H7 (cell line): Measurements from ENCODE around the gene TVP23A. TPM values are rescaled to one million over a fixed set of nuclear protein-coding genes. Genes with fewer than 3 reads are reported as not detected.
"Not testable (repeated sequence)": the region's sequence is repeated elsewhere in the genome, so short reads cannot be mapped to it uniquely, and the experiment has no call there.

ENCODE experiments used
- DNase-seq: peaks from one replicate; pipeline ENCODE4 v3.0.0; 2012
- H3K27me3 ChIP-seq: 2 replicates; pipeline ENCODE4 v1.6.0; 2011; ENCODE audit warnings: mild to moderate bottlenecking, low read length; ENCODE audit not compliant: control insufficient read depth, insufficient read depth
- H3K36me3 ChIP-seq: replicated peaks from 2 replicates; pipeline ENCODE4 v1.5.1; 2011; ENCODE audit warnings: low read length; ENCODE audit not compliant: control insufficient read depth, insufficient read depth
- H3K4me3 ChIP-seq: 2 replicates; pipeline ENCODE4 v1.5.1; 2011; ENCODE audit warnings: low read depth, mild to moderate bottlenecking, control low read depth, low read length, moderate library complexity; ENCODE audit not compliant: insufficient read depth
- total RNA-seq: library from RNA; depleted of rRNA; stranded (reverse); fragments of >200 nt; shearing (Covaris generic); gene quantifications from 2 replicates; pipeline ENCODE4 v1.2.3, GENCODE V29; 2014

The TVP23A gene
- total RNA-seq, 1 experiment from 2014 or later: 0.55 TPM

DNA sequence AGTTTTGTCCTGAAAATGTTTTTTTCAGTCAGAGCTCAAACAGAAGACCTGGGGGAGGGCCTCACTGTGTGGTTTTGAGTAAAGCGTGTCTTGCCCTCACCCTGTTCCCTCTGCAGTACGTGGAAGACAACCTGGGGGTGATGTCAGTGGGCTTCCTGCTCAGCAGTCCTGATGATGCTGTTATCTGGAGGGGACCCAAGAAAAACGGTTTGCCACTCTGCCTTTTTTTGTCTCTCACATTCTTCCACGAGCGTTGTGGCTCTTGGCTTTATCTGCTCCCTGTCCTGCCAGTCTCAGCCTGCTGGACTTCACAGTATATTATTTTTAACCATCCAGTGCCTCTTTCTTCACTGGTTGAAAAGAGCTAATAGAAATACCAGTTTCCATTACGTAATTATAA lies 62.0 kb downstream of the TVP23A start:
- Histone ChIP-seq H3K4me3 (no peak overlapping the region), H3K36me3 (peaks cover 17% of the 10 kb centered on the region), H3K27me3 (no peaks in the 10 kb centered on the region)
- DNase-seq: no peak

GRCh38 chr16:10754941-10755340 lies 63.7 kb downstream of the TVP23A start:
- H3K36me3 ChIP-seq: peaks cover 14% of the 10 kb centered on the region
- H3K4me3 ChIP-seq: no peak overlapping the region
- no peak for DNase-seq
- no peaks in the 10 kb centered on the region for H3K27me3 ChIP-seq

- DNase-seq: no peak
- Histone ChIP-seq H3K4me3 (no peak overlapping the region), H3K36me3 (peaks cover 11% of the 10 kb centered on the region), H3K27me3 (no peaks in the 10 kb centered on the region)
These were observed 64.9 kb downstream of the TVP23A start for GRCh38 chr16:10753670-10754069.

DNA sequence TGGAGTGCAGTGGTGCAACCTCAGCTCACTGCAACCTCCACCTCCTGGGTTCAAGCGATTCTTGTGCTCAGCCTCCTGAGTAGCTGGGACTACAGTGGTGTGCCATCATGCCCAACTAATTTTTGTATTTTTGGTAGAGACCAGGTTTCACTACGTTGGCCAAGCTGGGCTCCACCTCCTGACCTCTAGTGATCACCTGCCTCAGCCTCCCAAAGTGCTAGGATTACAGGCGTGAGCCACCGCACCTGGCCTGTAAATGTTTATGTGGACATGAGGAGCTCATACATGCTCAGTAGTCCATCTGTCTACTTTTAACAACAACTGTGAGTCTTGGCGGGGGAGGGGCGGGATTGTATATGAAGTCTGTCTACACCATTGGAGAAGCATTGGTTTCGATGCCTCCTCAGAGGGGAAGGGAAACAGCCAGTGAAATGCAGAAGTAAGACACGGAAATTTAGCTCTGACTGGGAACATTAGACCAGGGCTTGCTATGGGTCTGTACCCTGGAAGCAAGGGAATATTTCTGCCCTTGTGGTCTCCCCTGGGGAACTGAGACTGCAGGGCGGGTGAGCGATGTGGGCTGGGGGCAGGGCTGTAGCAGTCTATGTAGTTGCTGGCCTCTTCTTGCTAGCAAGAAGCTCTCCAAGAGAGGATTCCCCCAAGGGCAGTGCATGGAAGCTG lies 65.6 kb downstream of the TVP23A start:
- no peaks in the 10 kb centered on the region for H3K27me3 ChIP-seq
- DNase-seq: no peak
- peaks cover 9% of the 10 kb centered on the region for H3K36me3 ChIP-seq
- H3K4me3 ChIP-seq: no peak overlapping the region

GRCh38 chr16:10751291-10751697 lies 67.3 kb downstream of the TVP23A start:
- Histone ChIP-seq H3K4me3 (no peak overlapping the region), H3K27me3 (no peaks in the 10 kb centered on the region), H3K36me3 (peaks cover 3% of the 10 kb centered on the region; the same call in 1 of the 2 replicates)
- DNase-seq: no peak

DNA sequence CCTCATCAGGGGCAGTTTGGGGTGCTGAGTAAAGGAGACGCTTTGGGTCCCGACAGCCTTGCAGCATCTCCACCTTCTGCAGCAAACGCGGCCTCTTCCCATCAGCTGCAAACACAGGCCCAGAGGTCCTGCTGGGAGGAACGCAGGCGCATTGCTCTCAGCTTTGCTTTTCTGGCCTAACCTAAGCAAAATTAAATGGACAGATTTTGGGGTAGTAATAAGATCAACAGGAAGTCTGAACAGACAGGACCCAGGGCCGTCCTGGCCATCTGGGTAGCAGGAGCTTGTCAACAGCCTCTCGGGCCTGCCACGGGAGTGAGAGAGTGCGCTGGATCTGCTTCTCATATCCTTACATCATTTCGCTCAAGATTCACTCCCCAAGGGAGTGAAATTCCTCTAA lies 67.8 kb downstream of the TVP23A start:
- Histone ChIP-seq H3K27me3 (no peaks in the 10 kb centered on the region), H3K4me3 (no peak overlapping the region), H3K36me3 (peaks cover 3% of the 10 kb centered on the region; the same call in 1 of the 2 replicates)
- no peak for DNase-seq

DNA sequence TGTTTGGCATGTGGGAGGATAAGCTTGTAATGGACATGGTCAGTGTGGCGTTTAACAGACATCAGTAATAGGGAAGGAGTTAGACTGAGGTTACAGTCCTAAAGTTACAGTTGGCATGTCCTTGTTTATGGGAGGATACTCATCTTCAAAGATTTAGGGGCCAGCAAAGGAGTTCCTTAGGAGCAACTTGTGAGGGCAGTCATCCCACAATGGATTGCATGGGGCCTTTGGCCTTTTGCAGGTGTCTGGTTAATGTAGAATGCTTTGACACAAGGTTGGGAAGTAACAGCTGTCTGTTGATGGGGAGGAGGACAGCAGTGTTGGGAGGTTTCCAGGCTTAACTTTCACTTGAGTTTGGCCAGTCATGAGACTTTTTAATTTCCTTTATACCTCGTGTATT lies 72.8 kb downstream of the TVP23A start:
- Histone ChIP-seq H3K4me3 (no peak overlapping the region), H3K36me3 (peaks cover 3% of the 10 kb centered on the region; the same call in 1 of the 2 replicates), H3K27me3 (no peaks in the 10 kb centered on the region)
- no peak for DNase-seq

DNA sequence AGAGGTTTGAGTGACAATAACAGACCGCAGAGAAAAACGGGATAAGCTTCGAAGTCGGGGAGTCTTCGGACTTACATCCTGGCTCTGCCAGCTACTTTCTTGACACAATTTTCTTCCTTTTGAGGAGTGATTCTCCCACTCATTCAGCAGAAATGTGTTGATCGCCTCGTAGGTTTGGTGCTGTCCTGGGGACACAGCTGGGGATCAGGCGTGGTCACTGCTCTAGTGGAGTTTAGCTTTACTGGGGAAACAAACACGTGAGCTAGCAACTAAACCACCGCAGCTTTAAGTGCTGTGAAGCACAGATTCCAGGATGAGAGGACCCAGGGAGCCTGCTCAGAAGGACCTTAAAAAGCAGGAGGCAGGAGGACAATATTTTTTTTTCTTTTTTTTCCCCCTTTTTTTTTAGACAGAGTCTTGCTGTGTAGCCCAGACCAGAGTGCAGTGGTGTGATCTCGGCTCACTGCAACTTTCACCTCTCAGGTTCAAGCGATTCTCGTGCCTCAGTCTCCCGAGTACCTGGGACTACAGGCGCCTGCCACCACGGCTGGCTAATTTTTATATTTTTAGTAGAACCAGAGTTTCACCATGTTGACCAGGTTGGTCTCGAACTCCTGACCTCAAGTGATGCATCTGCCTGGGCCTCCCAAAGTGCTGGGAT lies 74.1 kb downstream of the TVP23A start:
- H3K36me3 ChIP-seq: peaks cover 3% of the 10 kb centered on the region; the same call in 1 of the 2 replicates
- no peaks in the 10 kb centered on the region for H3K27me3 ChIP-seq
- peak overlapping the region; percentile 45 for H3K4me3 ChIP-seq
- DNase-seq: no peak

DNA sequence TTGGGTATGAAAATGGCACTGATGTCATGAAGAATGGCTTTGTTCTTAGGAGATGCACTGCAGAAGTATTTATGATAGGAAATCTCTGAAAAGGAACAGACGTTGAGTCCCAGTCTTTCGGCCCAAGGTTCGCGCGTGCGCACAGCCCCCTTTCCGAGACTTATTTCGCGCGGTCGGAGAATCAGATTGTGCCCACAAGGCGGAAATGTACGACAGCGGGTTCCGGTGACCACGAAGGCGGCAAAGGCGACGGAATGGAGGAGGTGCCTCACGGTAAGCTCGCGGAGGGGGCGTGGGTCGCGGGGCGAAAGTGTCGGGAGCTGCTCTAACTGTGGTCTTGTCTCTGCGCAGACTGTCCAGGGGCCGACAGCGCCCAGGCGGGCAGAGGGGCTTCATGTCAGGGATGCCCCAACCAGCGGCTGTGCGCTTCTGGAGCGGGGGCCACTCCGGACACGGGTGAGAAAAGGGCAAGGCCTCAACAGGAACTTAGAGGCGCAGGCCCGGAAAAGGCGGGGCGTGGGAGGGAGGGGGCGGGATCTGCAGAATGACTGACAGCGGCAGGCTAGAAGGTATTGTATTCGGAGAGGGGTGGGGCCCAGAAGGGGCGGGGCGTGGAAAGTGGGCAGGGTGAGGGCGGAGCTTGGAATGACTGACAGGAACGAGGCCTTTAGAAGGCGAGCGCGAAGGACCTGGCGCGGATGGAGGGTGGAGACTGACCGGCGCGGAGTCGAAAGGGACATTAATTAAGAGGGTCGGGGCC lies 74.8 kb downstream of the TVP23A start, which contains the start of gene NUBP1:
Gene NUBP1, plus strand, starts transcription at position 233 of the 760 bp plus-strand sequence. Its CDS starts 22 bp downstream, at position 255.
- Histone ChIP-seq H3K27me3 (no peaks in the 10 kb centered on the region), H3K36me3 (no peaks in the 10 kb centered on the region; the same call in 1 of the 2 replicates), H3K4me3 (peak within 1 kb of the TSS; percentile 86)
- peak; percentile 96 for DNase-seq

DNA sequence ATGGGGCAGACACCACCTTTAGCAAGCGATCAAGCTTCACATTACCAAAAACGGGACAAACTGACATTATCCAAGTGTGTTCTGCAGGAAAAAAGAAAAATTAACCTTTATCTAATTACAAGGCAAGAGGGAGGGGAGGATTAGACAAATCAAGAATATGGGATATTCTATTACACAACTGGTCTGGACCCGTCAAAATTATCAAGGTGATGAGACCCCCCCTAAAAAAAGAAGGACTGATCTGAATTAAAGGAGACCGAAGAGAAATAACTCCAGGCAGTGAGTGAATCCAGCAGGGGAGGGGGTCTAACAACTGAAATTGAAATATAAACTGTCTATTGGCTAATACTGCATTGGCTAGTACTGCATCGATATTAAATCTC lies 75.4 kb downstream of the TVP23A start:
- H3K36me3 ChIP-seq: no peaks in the 10 kb centered on the region; the same call in 1 of the 2 replicates
- peak overlapping the region; percentile 86 for H3K4me3 ChIP-seq
- DNase-seq: no peak
- H3K27me3 ChIP-seq: no peaks in the 10 kb centered on the region

- Histone ChIP-seq H3K4me3 (no peak overlapping the region), H3K36me3 (no peaks in the 10 kb centered on the region), H3K27me3 (no peaks in the 10 kb centered on the region)
- DNase-seq: no peak
These were observed 76.8 kb downstream of the TVP23A start for GRCh38 chr16:10741844-10742243.

- H3K36me3 ChIP-seq, DNase-seq, H3K27me3 ChIP-seq, H3K4me3 ChIP-seq: not testable (repeated sequence)
These were observed 77.3 kb downstream of the TVP23A start for GRCh38 chr16:10741249-10741648.

DNA sequence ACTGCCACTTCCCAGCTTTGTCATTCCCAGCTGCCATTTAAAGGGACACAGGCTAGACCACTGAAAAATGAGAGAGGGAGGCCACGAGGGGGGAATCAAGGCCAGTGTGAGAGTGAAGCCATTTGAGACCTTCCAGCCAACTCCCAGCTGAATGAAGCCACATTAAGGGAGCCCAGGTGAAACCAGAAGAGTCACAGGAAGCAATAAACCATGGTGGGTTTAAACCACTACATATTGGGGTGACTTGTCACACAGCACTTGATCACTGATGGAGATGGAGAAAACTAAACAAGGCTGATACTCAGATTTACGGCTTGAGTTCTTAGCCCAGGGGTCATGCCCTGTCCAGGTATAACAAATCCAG lies 77.8 kb downstream of the TVP23A start:
- no peaks in the 10 kb centered on the region for H3K27me3 ChIP-seq
- H3K36me3 ChIP-seq: no peaks in the 10 kb centered on the region
- H3K4me3 ChIP-seq: no peak overlapping the region
- DNase-seq: no peak

- Histone ChIP-seq H3K36me3 (no peaks in the 10 kb centered on the region), H3K27me3 (no peaks in the 10 kb centered on the region), H3K4me3 (no peak overlapping the region)
- no peak for DNase-seq
These were observed 78.4 kb downstream of the TVP23A start for GRCh38 chr16:10740000-10740844.
